ENCODE results near the gene PLA2G12A. TPM values are rescaled to one million over a fixed set of nuclear protein-coding genes. Genes with fewer than 3 reads are reported as not detected.

Gene PLA2G12A
- polyA plus RNA-seq, 1 donor = 85.4 TPM

GRCh38 chr4:109665783-109666485 lies 63.9 kb downstream of the PLA2G12A start:
- Histone ChIP-seq H3K9me3 (ENCODE audit: control insufficient read depth, low read depth, low read length) (peaks cover 3% of the 10 kb centered on the region), H3K27ac (ENCODE audit: low read length) (no peak overlapping the region), H3K4me1 (ENCODE audit: control insufficient read depth, insufficient read depth, low read length) (no peaks in the 10 kb centered on the region), H3K36me3 (ENCODE audit: control insufficient read depth, insufficient read depth, low read length) (no peaks in the 10 kb centered on the region), H3K27me3 (ENCODE audit: control insufficient read depth, insufficient read depth, low read length) (no peaks in the 10 kb centered on the region), H3K4me3 (ENCODE audit: low read length) (no peak overlapping the region)
- DNase-seq = no peak
- WGBS (ENCODE audit: insufficient coverage, low lambda C conversion rate) = 100% methylated on average over 2 of the region's 5 CpGs

GRCh38 chr4:109662771-109663170 lies 67.1 kb downstream of the PLA2G12A start:
- no peaks in the 10 kb centered on the region for H3K27me3 ChIP-seq (ENCODE audit: control insufficient read depth, insufficient read depth, low read length)
- no peaks in the 10 kb centered on the region for H3K4me1 ChIP-seq (ENCODE audit: control insufficient read depth, insufficient read depth, low read length)
- 83% methylated on average over 2 of the region's 3 CpGs for WGBS (ENCODE audit: insufficient coverage, low lambda C conversion rate)
- DNase-seq = no peak
- H3K27ac ChIP-seq (ENCODE audit: low read length) = no peak overlapping the region
- no peaks in the 10 kb centered on the region for H3K9me3 ChIP-seq (ENCODE audit: control insufficient read depth, low read depth, low read length)
- no peak overlapping the region for H3K4me3 ChIP-seq (ENCODE audit: low read length)
- no peaks in the 10 kb centered on the region for H3K36me3 ChIP-seq (ENCODE audit: control insufficient read depth, insufficient read depth, low read length)

DNA sequence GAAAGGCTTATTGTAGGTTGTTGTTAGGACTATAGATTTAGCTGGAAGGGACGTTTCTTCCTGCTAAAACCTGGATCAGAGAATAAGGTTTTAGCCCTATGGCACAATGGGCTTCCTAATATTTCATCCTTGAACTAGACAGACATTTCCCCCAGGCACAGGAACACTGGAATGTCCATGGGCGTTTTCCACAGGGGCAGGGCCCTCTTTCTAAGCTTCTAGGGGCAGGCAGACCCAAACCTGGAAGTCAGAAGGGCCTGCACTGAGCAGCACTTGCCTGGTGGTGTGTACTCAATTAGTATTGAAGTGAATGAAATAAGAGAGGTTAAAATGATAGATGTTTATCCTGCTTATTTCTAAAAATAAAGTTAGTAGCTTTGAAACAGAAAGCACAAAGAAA lies 67.8 kb downstream of the PLA2G12A start:
- no peak for DNase-seq
- Histone ChIP-seq H3K27ac (ENCODE audit: low read length) (no peak overlapping the region), H3K36me3 (ENCODE audit: control insufficient read depth, insufficient read depth, low read length) (no peaks in the 10 kb centered on the region), H3K4me3 (ENCODE audit: low read length) (no peak overlapping the region), H3K9me3 (ENCODE audit: control insufficient read depth, low read depth, low read length) (no peaks in the 10 kb centered on the region), H3K4me1 (ENCODE audit: control insufficient read depth, insufficient read depth, low read length) (no peaks in the 10 kb centered on the region), H3K27me3 (ENCODE audit: control insufficient read depth, insufficient read depth, low read length) (no peaks in the 10 kb centered on the region)
- no CpG with 5 or more reads among the region's 2 CpGs for WGBS (ENCODE audit: insufficient coverage, low lambda C conversion rate)

Other genes with a start within 250 kb of the PLA2G12A start
- gene MCUB, start 169.8 kb downstream of the PLA2G12A start, polyA plus RNA-seq = 6.9 TPM
- gene CASP6, start 26.6 kb downstream of the PLA2G12A start, polyA plus RNA-seq = 108 TPM
- 244 TPM for gene CFI, start 71.9 kb upstream of the PLA2G12A start, polyA plus RNA-seq
- 37.4 TPM for gene GAR1, start 85.7 kb upstream of the PLA2G12A start, polyA plus RNA-seq
- 0.28 TPM for gene RRH, start 97.9 kb upstream of the PLA2G12A start, polyA plus RNA-seq
- 0.31 TPM for gene LRIT3, start 118.0 kb upstream of the PLA2G12A start, polyA plus RNA-seq
- 28.3 TPM for gene EGF, start 182.8 kb upstream of the PLA2G12A start, polyA plus RNA-seq

Measured in large intestine (tissue), 3 donors.